Calu3 (cell line): ENCODE data around the gene CXCR4. TPM values are rescaled to one million over a fixed set of nuclear protein-coding genes. Genes with fewer than 3 reads are reported as not detected.

Source experiments
- BruUV-seq: library from RNA; stranded (reverse); fragments of 400-500 nt; replicated peaks from 2 replicates; lab custom pipeline; 2021; lab: Mats Ljungman, UMichigan
- CTCF ChIA-PET: fragments of 300-600 bp; sonication (Branson Sonifier 250); formaldehyde crosslinking; loops from one replicate; lab custom pipeline; 2022; ENCODE audit warnings: antibody characterized with exemption; lab: Charles Lee
- DNase-seq: peaks from one replicate; pipeline ENCODE4 v3.0.0; 2022
- H3K27ac Mint-ChIP-seq: one replicate; pipeline ENCODE4 v1.8.0; 2022; ENCODE audit warnings: mixed read lengths; ENCODE audit not compliant: unreplicated experiment
- H3K27me3 Mint-ChIP-seq: one replicate; pipeline ENCODE4 v1.8.0; 2022; ENCODE audit warnings: mixed read lengths; ENCODE audit not compliant: unreplicated experiment
- H3K36me3 Mint-ChIP-seq: one replicate; pipeline ENCODE4 v1.8.0; 2022; ENCODE audit warnings: mild to moderate bottlenecking, moderate library complexity, mixed read lengths; ENCODE audit not compliant: insufficient read depth, unreplicated experiment
- H3K4me1 Mint-ChIP-seq: one replicate; pipeline ENCODE4 v1.8.0; 2022; ENCODE audit warnings: mild to moderate bottlenecking, low read depth, mixed read lengths; ENCODE audit not compliant: unreplicated experiment
- H3K4me3 Mint-ChIP-seq: one replicate; pipeline ENCODE4 v1.8.0; 2022; ENCODE audit warnings: mild to moderate bottlenecking, low read depth, moderate library complexity, mixed read lengths; ENCODE audit not compliant: unreplicated experiment
- H3K9me3 Mint-ChIP-seq: one replicate; pipeline ENCODE4 v1.8.0; 2022; ENCODE audit warnings: low read depth, mixed read lengths; ENCODE audit not compliant: unreplicated experiment
- intact Hi-C: fragments of 100-400 bp; cut with micrococcal nuclease; formaldehyde crosslinking; loops from one replicate; pipeline ENCODE4 v1.10.0; 2022; ENCODE audit not compliant: unreplicated experiment
- total RNA-seq: library from RNA; stranded (reverse); gene quantifications from 2 replicates; pipeline ENCODE4 v1.2.3, GENCODE V29; 2022
- TF ChIP-seq, protein P1 (sequence below): fragments of 200-600 bp; IDR thresholded peaks from one replicate; pipeline ENCODE4 v1.8.0; 2022; ENCODE audit warnings: antibody characterized with exemption; ENCODE audit not compliant: unreplicated experiment

The CXCR4 gene
- total RNA-seq, 1 experiment from 2014 or later: 16.7 TPM

DNA sequence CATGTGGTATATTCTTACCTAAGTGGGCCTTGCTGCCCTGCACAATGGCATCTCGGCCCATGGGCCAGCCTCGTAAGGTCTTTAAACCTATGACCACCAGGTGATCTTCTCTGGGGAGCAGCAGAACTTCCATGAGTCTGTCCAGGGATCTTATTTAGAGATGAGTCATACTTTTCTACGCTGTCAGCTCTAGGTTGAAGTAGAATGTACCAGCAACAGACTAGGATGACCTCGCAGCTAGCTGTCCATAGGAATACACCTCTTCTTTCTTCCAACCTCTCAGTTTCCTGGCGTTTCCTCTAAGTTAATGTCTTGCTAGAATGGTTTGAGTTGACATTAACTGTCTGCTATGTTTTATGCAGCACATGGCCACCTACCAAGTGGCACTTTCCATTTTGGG is 15.6 kb upstream of the CXCR4 start:
- TF ChIP-seq, protein P1, sequence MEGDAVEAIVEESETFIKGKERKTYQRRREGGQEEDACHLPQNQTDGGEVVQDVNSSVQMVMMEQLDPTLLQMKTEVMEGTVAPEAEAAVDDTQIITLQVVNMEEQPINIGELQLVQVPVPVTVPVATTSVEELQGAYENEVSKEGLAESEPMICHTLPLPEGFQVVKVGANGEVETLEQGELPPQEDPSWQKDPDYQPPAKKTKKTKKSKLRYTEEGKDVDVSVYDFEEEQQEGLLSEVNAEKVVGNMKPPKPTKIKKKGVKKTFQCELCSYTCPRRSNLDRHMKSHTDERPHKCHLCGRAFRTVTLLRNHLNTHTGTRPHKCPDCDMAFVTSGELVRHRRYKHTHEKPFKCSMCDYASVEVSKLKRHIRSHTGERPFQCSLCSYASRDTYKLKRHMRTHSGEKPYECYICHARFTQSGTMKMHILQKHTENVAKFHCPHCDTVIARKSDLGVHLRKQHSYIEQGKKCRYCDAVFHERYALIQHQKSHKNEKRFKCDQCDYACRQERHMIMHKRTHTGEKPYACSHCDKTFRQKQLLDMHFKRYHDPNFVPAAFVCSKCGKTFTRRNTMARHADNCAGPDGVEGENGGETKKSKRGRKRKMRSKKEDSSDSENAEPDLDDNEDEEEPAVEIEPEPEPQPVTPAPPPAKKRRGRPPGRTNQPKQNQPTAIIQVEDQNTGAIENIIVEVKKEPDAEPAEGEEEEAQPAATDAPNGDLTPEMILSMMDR: no peak
- Mint-ChIP-seq H3K27me3 (no peaks in the 10 kb centered on the region), H3K9me3 (peaks cover 2% of the 10 kb centered on the region), H3K4me3 (no peak overlapping the region), H3K27ac (no peak overlapping the region), H3K4me1 (peaks cover 59% of the 10 kb centered on the region), H3K36me3 (peaks cover 6% of the 10 kb centered on the region)
- intact Hi-C loops: no loop called here
- CTCF ChIA-PET: no interaction called here
- BruUV-seq: no TSS peak
- no peak for DNase-seq

DNA sequence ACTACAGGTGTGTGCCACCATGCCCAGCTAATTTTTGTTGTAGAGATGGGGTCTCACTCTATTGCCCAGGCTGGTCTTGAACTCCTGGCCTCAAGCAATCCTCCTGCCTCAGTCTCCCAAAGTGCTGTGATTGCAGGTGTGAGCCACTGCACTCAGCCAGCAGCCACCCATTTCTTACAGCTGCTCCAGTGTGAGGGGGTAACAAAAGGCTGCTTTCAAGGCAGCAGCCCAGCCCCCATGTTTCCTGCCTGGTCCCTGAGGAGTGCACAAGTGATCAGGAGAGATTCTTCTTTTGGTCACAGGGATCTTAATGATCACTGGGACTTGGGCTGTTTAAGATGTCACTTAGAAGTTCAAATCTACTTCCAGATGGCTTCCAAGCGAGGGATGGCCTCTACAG is 15.2 kb upstream of the CXCR4 start:
- CTCF ChIA-PET: no interaction called here
- DNase-seq: no peak
- no peak overlapping the region for H3K4me3 Mint-ChIP-seq

DNA sequence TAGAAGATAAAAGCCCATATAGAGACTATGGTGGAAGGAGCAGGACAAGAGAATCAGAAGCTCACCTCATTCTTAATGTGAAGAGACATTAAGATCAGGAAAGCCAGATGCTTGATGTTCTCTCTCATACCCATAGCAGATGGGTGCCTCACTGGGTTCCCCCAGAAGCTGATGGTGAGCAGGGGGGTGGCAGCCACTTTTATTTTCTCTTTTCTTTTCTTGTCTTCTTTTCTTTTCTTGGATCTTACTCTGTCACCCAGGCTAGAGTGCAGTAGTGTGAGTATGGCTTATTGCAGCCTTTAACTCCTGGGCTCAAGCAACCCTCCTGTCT is 14.8 kb upstream of the CXCR4 start:
- no peak overlapping the region for H3K27ac Mint-ChIP-seq
- BruUV-seq: no TSS peak

More for the DNA sequence above, 15.2 kb upstream of the CXCR4 start:
- Mint-ChIP-seq H3K9me3 (peaks cover 2% of the 10 kb centered on the region), H3K4me1 (peaks cover 59% of the 10 kb centered on the region), H3K27me3 (no peaks in the 10 kb centered on the region), H3K27ac (no peak overlapping the region), H3K36me3 (peaks cover 6% of the 10 kb centered on the region)
- TF ChIP-seq, protein P1: no peak
- no TSS peak for BruUV-seq
- intact Hi-C loops: no loop called here

DNA sequence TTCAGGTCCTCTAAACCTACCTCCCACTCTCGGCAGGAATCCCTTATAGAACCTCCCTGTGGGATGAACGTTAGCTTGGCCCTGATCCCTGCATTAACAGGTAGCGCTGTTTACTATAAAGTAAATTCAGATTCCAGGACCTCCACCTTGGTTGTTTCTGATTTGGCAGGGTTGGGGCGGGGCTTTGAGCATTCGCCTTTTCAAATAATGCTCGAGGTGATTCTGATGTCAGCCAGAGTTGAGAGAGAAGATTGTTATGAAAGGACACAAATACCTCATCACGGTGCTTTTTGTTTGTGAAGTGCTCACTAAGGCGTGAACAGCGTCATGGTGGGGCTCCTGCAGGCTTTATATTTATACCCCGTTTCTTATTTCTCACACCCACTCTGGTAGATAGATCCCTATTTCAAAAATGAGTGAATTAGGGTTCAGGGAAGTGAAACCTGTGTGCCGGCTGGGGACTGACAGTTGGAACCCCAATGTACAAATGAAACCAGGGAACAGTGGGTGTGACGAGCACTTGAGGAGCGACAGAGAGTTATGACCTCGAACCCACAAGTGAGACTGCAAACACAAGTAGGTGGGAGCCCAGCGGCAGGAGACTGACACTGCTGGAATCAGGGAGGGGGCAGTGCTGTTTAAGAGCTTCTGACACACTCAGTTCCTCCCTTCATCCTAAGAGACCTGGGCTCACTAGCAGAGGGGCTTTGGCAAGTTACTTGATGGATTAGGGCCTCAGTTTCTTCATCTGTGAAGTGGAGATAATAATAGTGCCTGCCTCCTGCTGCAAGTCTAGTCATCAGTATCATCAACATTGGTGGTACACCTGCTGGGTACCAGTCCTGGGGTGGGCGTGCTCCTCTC is 14.2 kb upstream of the CXCR4 start:
- Mint-ChIP-seq H3K9me3 (peaks cover 2% of the 10 kb centered on the region), H3K27me3 (no peaks in the 10 kb centered on the region), H3K27ac (no peak overlapping the region), H3K4me1 (peaks cover 49% of the 10 kb centered on the region), H3K36me3 (peaks cover 6% of the 10 kb centered on the region), H3K4me3 (no peak overlapping the region)
- TF ChIP-seq, protein P1: no peak
- CTCF ChIA-PET: no interaction called here
- DNase-seq: no peak
- intact Hi-C loops: no loop called here
- BruUV-seq: no TSS peak

More for the DNA sequence above, 14.8 kb upstream of the CXCR4 start:
- TF ChIP-seq, protein P1: no peak
- no peaks in the 10 kb centered on the region for H3K27me3 Mint-ChIP-seq
- no peak overlapping the region for H3K4me3 Mint-ChIP-seq
- peaks cover 6% of the 10 kb centered on the region for H3K36me3 Mint-ChIP-seq
- DNase-seq: no peak
- peaks cover 55% of the 10 kb centered on the region for H3K4me1 Mint-ChIP-seq
- CTCF ChIA-PET: no interaction called here
- intact Hi-C loops: no loop called here
- peaks cover 2% of the 10 kb centered on the region for H3K9me3 Mint-ChIP-seq
